ENCODE measurements around the gene HSD17B12. TPM values are rescaled to one million over a fixed set of nuclear protein-coding genes. Genes with fewer than 3 reads are reported as not detected.

HSD17B12 gene
- total RNA-seq, 1 experiment from 2014 or later: 307 TPM

- CTCF ChIA-PET: no interaction called here
- BruUV-seq (replicated peaks): no TSS peak
Measured at GRCh38 chr11:43699870-43700269, 19.3 kb downstream of the HSD17B12 start.

GRCh38 chr11:43706631-43707030, 26.1 kb downstream of the HSD17B12 start:
- intact Hi-C loops (cut with micrococcal nuclease; ENCODE audit: unreplicated experiment): no loop called here

More at GRCh38 chr11:43699870-43700269, 19.3 kb downstream of the HSD17B12 start:
- Histone ChIP-seq H3K4me1 (ENCODE audit: insufficient read depth, low read length, poor library complexity, severe bottlenecking) (no peaks in the 10 kb centered on the region), H3K4me3 (ENCODE audit: low read depth, low read length, poor library complexity, severe bottlenecking) (no peak overlapping the region), H3K9me3 (ENCODE audit: low read depth, low read length, poor library complexity, severe bottlenecking) (peaks cover 29% of the 10 kb centered on the region), H3K27ac (ENCODE audit: low read depth, low read length, poor library complexity, severe bottlenecking) (no peak overlapping the region), H3K27me3 (replicated peaks; ENCODE audit: insufficient read depth, low read depth, low read length, poor library complexity) (no peaks in the 10 kb centered on the region), H3K36me3 (ENCODE audit: insufficient read depth, low read length, poor library complexity, severe bottlenecking) (peaks cover 27% of the 10 kb centered on the region)
- TF ChIP-seq, protein P1, sequence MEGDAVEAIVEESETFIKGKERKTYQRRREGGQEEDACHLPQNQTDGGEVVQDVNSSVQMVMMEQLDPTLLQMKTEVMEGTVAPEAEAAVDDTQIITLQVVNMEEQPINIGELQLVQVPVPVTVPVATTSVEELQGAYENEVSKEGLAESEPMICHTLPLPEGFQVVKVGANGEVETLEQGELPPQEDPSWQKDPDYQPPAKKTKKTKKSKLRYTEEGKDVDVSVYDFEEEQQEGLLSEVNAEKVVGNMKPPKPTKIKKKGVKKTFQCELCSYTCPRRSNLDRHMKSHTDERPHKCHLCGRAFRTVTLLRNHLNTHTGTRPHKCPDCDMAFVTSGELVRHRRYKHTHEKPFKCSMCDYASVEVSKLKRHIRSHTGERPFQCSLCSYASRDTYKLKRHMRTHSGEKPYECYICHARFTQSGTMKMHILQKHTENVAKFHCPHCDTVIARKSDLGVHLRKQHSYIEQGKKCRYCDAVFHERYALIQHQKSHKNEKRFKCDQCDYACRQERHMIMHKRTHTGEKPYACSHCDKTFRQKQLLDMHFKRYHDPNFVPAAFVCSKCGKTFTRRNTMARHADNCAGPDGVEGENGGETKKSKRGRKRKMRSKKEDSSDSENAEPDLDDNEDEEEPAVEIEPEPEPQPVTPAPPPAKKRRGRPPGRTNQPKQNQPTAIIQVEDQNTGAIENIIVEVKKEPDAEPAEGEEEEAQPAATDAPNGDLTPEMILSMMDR (conservative IDR thresholded peaks at IDR 0.05; ENCODE audit: low read depth, low read length): no peak
- TF ChIP-seq EZH2 (IDR thresholded peaks at IDR 0.05; ENCODE audit: borderline replicate concordance, low read depth, low read length, poor library complexity, severe bottlenecking): no peak
- POLR2A ChIA-PET (ENCODE audit: low non-redundant PET): no interaction called here
- intact Hi-C loops (cut with micrococcal nuclease; ENCODE audit: unreplicated experiment): no loop called here
- DNase-seq (ENCODE audit: low spot score): no peak

DNA sequence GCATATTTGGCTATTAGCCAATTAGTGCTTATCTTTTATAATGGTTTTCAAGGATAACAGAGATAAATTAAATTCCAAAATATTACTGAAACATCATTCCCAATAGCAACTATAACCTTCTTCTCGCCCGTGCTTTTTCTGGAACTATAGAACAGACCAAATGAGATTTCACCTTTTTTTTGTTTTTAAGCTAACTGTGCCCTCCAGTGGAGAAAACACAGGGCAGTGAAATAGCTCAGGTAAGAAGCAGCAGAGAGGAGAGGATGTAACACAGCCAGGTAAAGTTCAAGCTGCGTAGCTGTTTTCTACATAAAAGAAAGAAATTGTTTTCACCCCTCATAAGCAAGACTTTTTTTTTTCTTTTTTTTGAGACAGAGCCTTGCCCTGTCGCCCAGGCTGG, 28.2 kb downstream of the HSD17B12 start:
- H3K4me1 ChIP-seq (ENCODE audit: insufficient read depth, low read length, poor library complexity, severe bottlenecking): peaks cover 8% of the 10 kb centered on the region
- no TSS peak for BruUV-seq (replicated peaks)
- no peak overlapping the region for H3K4me3 ChIP-seq (ENCODE audit: low read depth, low read length, poor library complexity, severe bottlenecking)
- no peak for DNase-seq (ENCODE audit: low spot score)
- H3K27ac ChIP-seq (ENCODE audit: low read depth, low read length, poor library complexity, severe bottlenecking): no peak overlapping the region
- H3K27me3 ChIP-seq (replicated peaks; ENCODE audit: insufficient read depth, low read depth, low read length, poor library complexity): no peaks in the 10 kb centered on the region
- H3K36me3 ChIP-seq (ENCODE audit: insufficient read depth, low read length, poor library complexity, severe bottlenecking): peaks cover 21% of the 10 kb centered on the region
- H3K9me3 ChIP-seq (ENCODE audit: low read depth, low read length, poor library complexity, severe bottlenecking): peaks cover 3% of the 10 kb centered on the region
- TF ChIP-seq, protein P1 (conservative IDR thresholded peaks at IDR 0.05; ENCODE audit: low read depth, low read length): peak; percentile 50
- no peak for TF ChIP-seq EZH2 (IDR thresholded peaks at IDR 0.05; ENCODE audit: borderline replicate concordance, low read depth, low read length, poor library complexity, severe bottlenecking)
- ChIA-PET POLR2A (ENCODE audit: low non-redundant PET) (interaction anchor here (0.8 kb wide), 1 partner anchor 14 kb away, joined by 3 read pairs; no protein-coding TSS in a partner anchor), CTCF (no interaction called here)
- intact Hi-C loops (cut with micrococcal nuclease; ENCODE audit: unreplicated experiment): no loop called here

More at GRCh38 chr11:43706631-43707030, 26.1 kb downstream of the HSD17B12 start:
- POLR2A ChIA-PET (ENCODE audit: low non-redundant PET): no interaction called here
- Histone ChIP-seq H3K27me3 (replicated peaks; ENCODE audit: insufficient read depth, low read depth, low read length, poor library complexity) (no peaks in the 10 kb centered on the region), H3K4me1 (ENCODE audit: insufficient read depth, low read length, poor library complexity, severe bottlenecking) (peaks cover 8% of the 10 kb centered on the region), H3K9me3 (ENCODE audit: low read depth, low read length, poor library complexity, severe bottlenecking) (peaks cover 13% of the 10 kb centered on the region), H3K27ac (ENCODE audit: low read depth, low read length, poor library complexity, severe bottlenecking) (no peak overlapping the region), H3K4me3 (ENCODE audit: low read depth, low read length, poor library complexity, severe bottlenecking) (no peak overlapping the region), H3K36me3 (ENCODE audit: insufficient read depth, low read length, poor library complexity, severe bottlenecking) (peaks cover 21% of the 10 kb centered on the region)
- CTCF ChIA-PET: interaction anchor here (0.6 to 0.7 kb wide), 2 partner anchors 360 to 409 kb away, joined by 3 to 5 read pairs; partner anchors contain the start of gene ACCS
- BruUV-seq (replicated peaks): no TSS peak
- TF ChIP-seq EZH2 (IDR thresholded peaks at IDR 0.05; ENCODE audit: borderline replicate concordance, low read depth, low read length, poor library complexity, severe bottlenecking): no peak
- DNase-seq (ENCODE audit: low spot score): no peak

DNA sequence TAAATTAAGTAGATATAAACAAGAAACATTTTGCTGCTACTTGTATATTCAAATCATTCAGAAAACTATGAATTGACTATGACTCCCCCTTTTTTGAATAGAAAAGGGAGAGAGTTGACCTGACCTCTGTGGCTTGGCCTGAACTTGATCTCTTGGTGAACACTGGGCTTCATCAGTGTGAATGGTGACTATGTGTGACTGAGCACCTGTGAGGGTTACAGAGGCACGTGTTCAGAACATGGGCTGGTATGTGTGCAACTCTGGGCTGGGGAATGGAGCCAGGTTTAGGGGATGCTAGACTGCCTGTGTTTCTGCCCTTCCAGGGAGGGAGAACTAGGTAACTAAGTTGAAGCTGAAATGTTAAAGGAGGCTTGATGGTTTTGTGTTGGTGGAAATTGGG, 29.2 kb downstream of the HSD17B12 start:
- no peak overlapping the region for H3K27ac ChIP-seq (ENCODE audit: low read depth, low read length, poor library complexity, severe bottlenecking)
- ChIA-PET POLR2A (ENCODE audit: low non-redundant PET) (no interaction called here), CTCF (no interaction called here)
- no peak overlapping the region for H3K4me3 ChIP-seq (ENCODE audit: low read depth, low read length, poor library complexity, severe bottlenecking)
- peaks cover 3% of the 10 kb centered on the region for H3K9me3 ChIP-seq (ENCODE audit: low read depth, low read length, poor library complexity, severe bottlenecking)
- H3K36me3 ChIP-seq (ENCODE audit: insufficient read depth, low read length, poor library complexity, severe bottlenecking): peaks cover 21% of the 10 kb centered on the region
- peaks cover 8% of the 10 kb centered on the region for H3K4me1 ChIP-seq (ENCODE audit: insufficient read depth, low read length, poor library complexity, severe bottlenecking)
- no peaks in the 10 kb centered on the region for H3K27me3 ChIP-seq (replicated peaks; ENCODE audit: insufficient read depth, low read depth, low read length, poor library complexity)
- intact Hi-C loops (cut with micrococcal nuclease; ENCODE audit: unreplicated experiment): no loop called here
- BruUV-seq (replicated peaks): no TSS peak
- TF ChIP-seq, protein P1 (conservative IDR thresholded peaks at IDR 0.05; ENCODE audit: low read depth, low read length): no peak
- no peak for TF ChIP-seq EZH2 (IDR thresholded peaks at IDR 0.05; ENCODE audit: borderline replicate concordance, low read depth, low read length, poor library complexity, severe bottlenecking)
- no peak for DNase-seq (ENCODE audit: low spot score)
